K562 (cell line): ENCODE results near the gene METTL25.

ENCODE experiments used
- CTCFL ChIP-seq: IDR thresholded peaks from 2 replicates; pipeline ENCODE4 v1.6.1; 2011; ENCODE audit warnings: borderline replicate concordance, low read depth, mild to moderate bottlenecking, moderate library complexity, low read length; ENCODE audit not compliant: insufficient read depth, poor library complexity, severe bottlenecking
- RAD51 ChIP-seq: fragments of 450-650 bp; IDR thresholded peaks from 2 replicates; pipeline ENCODE4 v1.7.1; 2016; ENCODE audit warnings: low read depth, mild to moderate bottlenecking, borderline replicate concordance
- RBM17 ChIP-seq: fragments of 200-400 bp; formaldehyde crosslinking; IDR thresholded peaks from 2 replicates; pipeline ENCODE4 v1.6.1; 2017; ENCODE audit warnings: low read depth, mild to moderate bottlenecking, low read length, borderline replicate concordance
- USF2 ChIP-seq: sonication (generic); formaldehyde crosslinking; IDR thresholded peaks from 2 replicates; pipeline ENCODE4 v1.5.0; 2020; ENCODE audit warnings: missing genetic modification reagents
- ZNF277 ChIP-seq: fragments of 250-450 bp; sonication (Bioruptor Pico); IDR thresholded peaks from 2 replicates; pipeline ENCODE4 v1.8.0; 2022; ENCODE audit warnings: inconsistent platforms, mild to moderate bottlenecking, moderate library complexity, borderline replicate concordance
- TF ChIP-seq, protein P1 (sequence below): sonication (generic); formaldehyde crosslinking; IDR thresholded peaks from 2 replicates; pipeline ENCODE4 v1.8.0; 2022; ENCODE audit warnings: mild to moderate bottlenecking, missing genetic modification reagents, borderline replicate concordance

GRCh38 chr12:82434392-82434911 is 76.1 kb downstream of the METTL25 start:
- TF ChIP-seq CTCFL (no peak), RBM17 (no peak), RAD51 (no peak), USF2 (CRISPR knock-in tag) (no peak), ZNF277 (no peak)
- TF ChIP-seq, protein P1, sequence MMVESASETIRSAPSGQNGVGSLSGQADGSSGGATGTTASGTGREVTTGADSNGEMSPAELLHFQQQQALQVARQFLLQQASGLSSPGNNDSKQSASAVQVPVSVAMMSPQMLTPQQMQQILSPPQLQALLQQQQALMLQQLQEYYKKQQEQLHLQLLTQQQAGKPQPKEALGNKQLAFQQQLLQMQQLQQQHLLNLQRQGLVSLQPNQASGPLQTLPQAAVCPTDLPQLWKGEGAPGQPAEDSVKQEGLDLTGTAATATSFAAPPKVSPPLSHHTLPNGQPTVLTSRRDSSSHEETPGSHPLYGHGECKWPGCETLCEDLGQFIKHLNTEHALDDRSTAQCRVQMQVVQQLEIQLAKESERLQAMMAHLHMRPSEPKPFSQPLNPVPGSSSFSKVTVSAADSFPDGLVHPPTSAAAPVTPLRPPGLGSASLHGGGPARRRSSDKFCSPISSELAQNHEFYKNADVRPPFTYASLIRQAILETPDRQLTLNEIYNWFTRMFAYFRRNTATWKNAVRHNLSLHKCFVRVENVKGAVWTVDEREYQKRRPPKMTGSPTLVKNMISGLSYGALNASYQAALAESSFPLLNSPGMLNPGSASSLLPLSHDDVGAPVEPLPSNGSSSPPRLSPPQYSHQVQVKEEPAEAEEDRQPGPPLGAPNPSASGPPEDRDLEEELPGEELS (CRISPR knock-in tag) = no peak
